ENCODE measurements around the gene LONP1.

DNA sequence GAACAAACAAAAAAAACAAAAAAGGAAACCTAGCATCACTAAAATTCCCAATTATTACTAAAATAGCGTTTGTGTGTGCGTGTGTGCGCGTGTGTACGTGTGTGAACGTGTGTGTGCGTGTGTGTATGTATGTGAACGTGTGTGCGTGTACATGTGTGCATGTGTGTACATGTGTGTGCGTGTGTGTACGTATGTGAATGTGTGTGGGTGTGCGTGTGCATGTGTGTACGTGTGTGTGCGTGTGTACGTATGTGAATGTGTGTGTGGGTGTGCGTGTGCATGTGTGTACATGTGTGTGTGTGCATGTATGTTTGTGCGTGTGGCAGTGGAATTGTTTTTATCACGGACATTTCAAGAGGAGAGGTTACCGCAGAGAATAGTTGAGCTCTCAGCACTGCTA lies 22.1 kb upstream of the LONP1 start:
- TF ChIP-seq YY1 (IDR thresholded peaks at IDR 0.05; ENCODE audit: insufficient read depth, insufficient read length) (no peak), ZNF274 (IDR thresholded peaks at IDR 0.05; ENCODE audit: low read depth, low read length) (no peak)
